Breast epithelium (tissue), 4 donors: ENCODE results near the gene MBD3L3. TPM values are rescaled to one million over a fixed set of nuclear protein-coding genes. Genes with fewer than 3 reads are reported as not detected.
A peak's percentile ranks its signal among the peaks of the same experiment; 100 is the strongest.

Experiments
- DNase-seq, 2 donors: peaks; one replicate each; pipeline ENCODE4 v3.0.0-alpha.2; 2019; ENCODE audit warnings: low spot score in 2 of 2
- H3K27ac ChIP-seq, 2 donors: fragments of 200-600 bp; sonication (generic) in 1 of 2; one replicate each; pipeline ENCODE4 v1.5.1; 2016 to 2019; ENCODE audit warnings: mild to moderate bottlenecking in 1 of 2
- H3K27me3 ChIP-seq, 2 donors: fragments of 200-600 bp; sonication (generic) in 1 of 2; one replicate each; pipeline versions ENCODE4 v1.5.1 to v1.6.0; 2017 to 2019; ENCODE audit warnings: control low read depth in 1 of 2, mild to moderate bottlenecking in 1 of 2
- H3K36me3 ChIP-seq: fragments of 200-600 bp; one replicate; pipeline ENCODE4 v1.5.1; 2019
- H3K4me1 ChIP-seq, 2 donors: fragments of 200-600 bp; sonication (generic); one replicate each; pipeline ENCODE4 v1.5.1; 2016 to 2019; ENCODE audit warnings: control low read depth in 1 of 2
- H3K4me3 ChIP-seq, 3 donors: fragments of 200-600 bp; sonication (generic); 1 replicate in 2 of 3; 2 replicates in 1 of 3; pipeline ENCODE4 v1.5.1; 2016 to 2019; ENCODE audit warnings: mild to moderate bottlenecking in 3 of 3, moderate library complexity in 2 of 3
- H3K9me3 ChIP-seq, 2 donors: fragments of 200-600 bp; sonication (generic) in 1 of 2; one replicate each; pipeline ENCODE4 v1.5.1; 2016 to 2019; ENCODE audit warnings: control low read depth in 1 of 2
- POLR2A ChIP-seq: fragments of 450-650 bp; IDR thresholded peaks from one replicate; pipeline ENCODE4 v1.6.1; 2016; ENCODE audit warnings: antibody characterized with exemption, mild to moderate bottlenecking, moderate library complexity
- POLR2AphosphoS5 ChIP-seq, 3 donors: sonication (generic); formaldehyde crosslinking; IDR thresholded peaks; one replicate each; pipeline ENCODE4 v1.6.1; 2017; ENCODE audit warnings: antibody characterized with exemption in 3 of 3
- intact Hi-C: fragments of 100-400 bp; cut with DNase I; formaldehyde crosslinking; loops from one replicate; pipeline ENCODE4 v1.15.1; 2023; ENCODE audit warnings: low total_unique reads
- total RNA-seq, 3 donors: library from RNA; depleted of rRNA; stranded (reverse); fragments of >200 nt; gene quantifications; one replicate each; pipeline ENCODE4 v1.1.0, GENCODE V29; 2016
- TF ChIP-seq, protein P1 (sequence below), 3 donors: fragments of 450-650 bp; IDR thresholded peaks; one replicate each; pipeline ENCODE4 v1.5.1; 2016 to 2017; ENCODE audit warnings: antibody characterized with exemption in 3 of 3, mild to moderate bottlenecking in 3 of 3, moderate library complexity in 3 of 3

The MBD3L3 gene
- total RNA-seq, 3 donors from 2014 or later = not detected

DNA sequence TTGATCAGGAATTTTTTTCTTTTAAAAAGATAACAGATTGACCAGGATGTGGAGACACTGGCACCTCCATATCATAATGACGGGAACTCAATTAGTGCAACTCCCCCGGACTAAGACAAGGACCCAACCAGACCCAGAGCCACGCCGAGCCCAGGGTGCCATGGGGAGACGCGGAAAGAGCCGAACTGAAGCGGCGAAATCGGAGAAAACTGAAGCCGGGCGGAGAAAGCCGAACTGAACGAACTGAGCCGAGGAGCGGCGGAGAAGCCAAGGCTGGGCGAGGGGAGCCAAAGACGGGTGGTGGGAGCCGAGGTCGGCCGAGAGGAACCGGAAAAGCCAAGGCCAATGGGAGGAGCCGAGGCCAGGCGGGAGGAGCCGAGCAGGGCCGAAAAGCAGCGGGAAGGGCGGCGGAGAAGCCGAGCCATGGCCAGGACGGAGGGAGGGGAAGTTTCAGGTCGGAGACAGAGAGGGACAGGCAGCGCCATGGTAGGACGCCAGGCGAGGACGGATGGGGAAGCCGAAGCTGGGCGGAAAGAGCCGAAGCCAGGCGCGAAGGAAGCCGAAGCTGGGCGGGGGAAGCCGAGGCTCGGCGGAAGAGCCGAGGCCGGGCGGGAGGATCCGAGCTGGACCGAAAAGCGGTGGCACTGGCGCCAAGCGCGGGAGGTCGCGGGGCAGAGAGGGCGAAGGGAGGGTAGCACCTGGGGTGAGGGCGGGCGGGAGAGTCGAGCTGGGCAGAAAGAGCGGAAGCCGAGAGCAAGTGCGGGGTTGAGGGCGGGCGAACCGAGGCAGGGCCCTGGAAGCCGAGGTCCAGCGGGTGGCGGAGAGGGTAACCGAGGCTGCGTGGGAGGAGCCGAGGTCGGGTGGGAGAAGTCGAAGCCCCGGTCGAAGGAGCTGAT lies 40.5 kb upstream of the MBD3L3 start:
- DNase-seq = peak; percentile 86 to 92
- TF ChIP-seq POLR2A (no peak), POLR2AphosphoS5 (IDR thresholded peaks at IDR 0.05) (peak in 2 of 3 donors; percentile 12 to 44)
- Histone ChIP-seq H3K27ac (peak overlapping the region; percentile 92 to 94), H3K36me3 (no peaks in the 10 kb centered on the region), H3K4me3 (peak overlapping the region; percentile 53 to 70 (median 69)), H3K27me3 (no peaks in the 10 kb centered on the region), H3K9me3 (peaks cover 7 to 16% of the 10 kb centered on the region in 2 donors), H3K4me1 (peaks cover 0 to 4% of the 10 kb centered on the region in 2 donors)
- intact Hi-C loops = no loop called here

DNA sequence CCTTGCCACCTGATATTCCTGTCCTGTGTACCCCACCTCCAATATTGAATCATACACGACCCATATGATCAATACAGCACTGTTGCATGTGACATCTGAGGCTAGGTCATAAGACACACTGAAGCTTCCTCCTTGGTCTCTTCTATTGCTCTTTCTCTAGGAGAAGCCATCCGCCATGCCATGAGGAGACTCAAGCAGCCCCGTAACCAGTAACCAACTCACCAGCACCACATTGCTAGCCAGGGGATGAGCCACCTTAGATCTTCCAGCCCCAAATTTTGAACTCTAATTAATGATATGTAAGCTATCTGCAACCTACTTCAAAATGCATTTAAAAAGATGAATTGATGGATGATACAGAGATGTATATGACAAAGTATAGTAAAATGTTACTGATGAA lies 39.6 kb upstream of the MBD3L3 start:
- Histone ChIP-seq H3K4me3 (peak overlapping the region in 2 of 3 donors; percentile 69 to 70), H3K27ac (no peak overlapping the region), H3K4me1 (peaks cover 0 to 4% of the 10 kb centered on the region in 2 donors), H3K9me3 (peaks cover 15 to 23% of the 10 kb centered on the region in 2 donors), H3K36me3 (no peaks in the 10 kb centered on the region), H3K27me3 (no peaks in the 10 kb centered on the region)
- intact Hi-C loops = no loop called here
- no peak for DNase-seq
- TF ChIP-seq POLR2AphosphoS5 (IDR thresholded peaks at IDR 0.05) (no peak), POLR2A (no peak)
- TF ChIP-seq, protein P1, sequence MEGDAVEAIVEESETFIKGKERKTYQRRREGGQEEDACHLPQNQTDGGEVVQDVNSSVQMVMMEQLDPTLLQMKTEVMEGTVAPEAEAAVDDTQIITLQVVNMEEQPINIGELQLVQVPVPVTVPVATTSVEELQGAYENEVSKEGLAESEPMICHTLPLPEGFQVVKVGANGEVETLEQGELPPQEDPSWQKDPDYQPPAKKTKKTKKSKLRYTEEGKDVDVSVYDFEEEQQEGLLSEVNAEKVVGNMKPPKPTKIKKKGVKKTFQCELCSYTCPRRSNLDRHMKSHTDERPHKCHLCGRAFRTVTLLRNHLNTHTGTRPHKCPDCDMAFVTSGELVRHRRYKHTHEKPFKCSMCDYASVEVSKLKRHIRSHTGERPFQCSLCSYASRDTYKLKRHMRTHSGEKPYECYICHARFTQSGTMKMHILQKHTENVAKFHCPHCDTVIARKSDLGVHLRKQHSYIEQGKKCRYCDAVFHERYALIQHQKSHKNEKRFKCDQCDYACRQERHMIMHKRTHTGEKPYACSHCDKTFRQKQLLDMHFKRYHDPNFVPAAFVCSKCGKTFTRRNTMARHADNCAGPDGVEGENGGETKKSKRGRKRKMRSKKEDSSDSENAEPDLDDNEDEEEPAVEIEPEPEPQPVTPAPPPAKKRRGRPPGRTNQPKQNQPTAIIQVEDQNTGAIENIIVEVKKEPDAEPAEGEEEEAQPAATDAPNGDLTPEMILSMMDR (IDR thresholded peaks at IDR 0.05) = no peak

DNA sequence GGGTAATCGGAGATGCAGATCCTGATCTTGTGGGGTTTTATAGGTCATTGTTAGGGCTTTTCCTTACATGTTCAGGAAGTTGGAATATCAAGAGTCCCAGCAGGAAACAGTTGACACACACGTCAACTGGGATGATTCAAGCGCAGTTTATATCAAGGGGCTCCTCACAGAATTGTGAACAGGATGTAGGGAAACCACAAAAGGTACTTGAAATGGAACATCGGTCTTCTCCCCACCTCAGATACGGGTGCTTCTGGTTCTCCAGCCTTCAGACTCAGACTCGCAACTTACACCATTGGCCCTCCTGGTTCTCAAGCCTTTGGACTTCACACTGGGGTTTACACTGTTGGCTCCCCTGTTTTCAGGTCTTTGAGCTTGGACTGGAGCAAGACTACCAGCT lies 30.5 kb upstream of the MBD3L3 start:
- H3K9me3 ChIP-seq = peaks cover 83 to 87% of the 10 kb centered on the region in 2 donors
- intact Hi-C loops = loop anchor here (5.0 kb wide), 1 partner anchor 703 kb away; no protein-coding TSS in a partner anchor
- H3K4me3 ChIP-seq = no peak overlapping the region
- no peaks in the 10 kb centered on the region for H3K36me3 ChIP-seq
- H3K27ac ChIP-seq = no peak overlapping the region
- TF ChIP-seq POLR2AphosphoS5 (IDR thresholded peaks at IDR 0.05) = no peak
- TF ChIP-seq POLR2A = no peak
- TF ChIP-seq, protein P1 (IDR thresholded peaks at IDR 0.05) = no peak
- no peaks in the 10 kb centered on the region for H3K4me1 ChIP-seq
- DNase-seq = no peak
- no peaks in the 10 kb centered on the region for H3K27me3 ChIP-seq

DNA sequence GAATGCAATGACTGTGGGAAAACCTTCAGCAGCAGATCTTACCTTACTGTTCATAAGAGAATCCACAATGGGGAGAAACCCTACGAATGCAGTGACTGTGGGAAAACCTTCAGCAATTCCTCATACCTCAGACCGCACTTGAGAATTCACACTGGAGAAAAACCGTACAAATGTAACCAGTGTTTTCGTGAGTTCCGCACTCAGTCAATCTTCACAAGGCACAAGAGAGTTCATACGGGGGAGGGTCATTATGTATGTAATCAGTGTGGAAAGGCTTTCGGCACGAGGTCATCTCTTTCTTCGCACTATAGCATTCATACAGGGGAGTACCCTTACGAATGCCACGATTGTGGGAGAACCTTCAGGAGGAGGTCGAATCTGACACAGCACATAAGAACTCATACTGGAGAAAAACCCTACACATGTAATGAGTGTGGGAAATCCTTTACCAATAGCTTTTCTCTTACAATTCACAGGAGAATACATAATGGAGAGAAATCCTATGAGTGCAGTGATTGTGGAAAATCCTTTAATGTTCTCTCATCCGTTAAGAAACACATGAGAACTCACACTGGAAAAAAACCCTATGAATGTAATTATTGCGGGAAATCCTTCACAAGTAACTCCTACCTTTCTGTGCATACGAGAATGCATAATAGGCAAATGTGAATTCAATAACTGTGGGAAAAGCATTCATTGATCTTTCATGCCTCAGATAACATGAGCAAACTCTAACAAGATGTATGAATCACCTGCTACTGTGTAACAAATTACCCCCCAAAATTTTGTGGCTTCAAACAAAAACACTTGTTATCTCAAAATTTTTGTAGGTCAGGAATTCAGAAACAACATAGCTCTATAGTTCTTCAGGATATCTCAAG lies 24.8 kb upstream of the MBD3L3 start:
- no peaks in the 10 kb centered on the region for H3K4me1 ChIP-seq
- no peaks in the 10 kb centered on the region for H3K27me3 ChIP-seq
- DNase-seq = no peak
- peaks cover 97 to 99% of the 10 kb centered on the region in 2 donors for H3K9me3 ChIP-seq
- no peak overlapping the region for H3K27ac ChIP-seq
- intact Hi-C loops = no loop called here
- H3K4me3 ChIP-seq = peak overlapping the region in 1 of 3 donors; percentile 26
- peaks cover 47% of the 10 kb centered on the region for H3K36me3 ChIP-seq
- TF ChIP-seq POLR2AphosphoS5 (IDR thresholded peaks at IDR 0.05) (no peak), POLR2A (no peak)
- TF ChIP-seq, protein P1 (IDR thresholded peaks at IDR 0.05) = no peak

DNA sequence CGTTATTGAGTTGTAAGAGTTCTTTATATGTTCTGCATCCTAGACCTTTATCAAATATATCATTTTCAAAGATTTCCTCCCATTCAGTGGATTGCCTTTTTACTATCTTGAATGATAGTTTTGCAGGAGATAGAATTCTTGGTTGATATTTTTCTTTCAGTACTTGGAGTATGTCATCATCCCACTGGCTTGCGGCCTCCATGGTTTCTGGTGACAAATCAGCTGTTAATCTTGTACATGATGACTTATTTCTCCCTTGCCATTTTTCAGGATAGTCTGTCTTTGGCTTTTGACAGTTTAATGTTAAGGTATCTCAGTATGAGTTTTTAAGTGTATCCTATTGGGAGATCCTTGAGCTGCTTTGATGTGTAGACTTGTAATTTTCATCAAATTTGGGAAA lies 19.5 kb upstream of the MBD3L3 start:
- Histone ChIP-seq H3K27ac (no peak overlapping the region), H3K27me3 (no peaks in the 10 kb centered on the region), H3K9me3 (peaks cover 81 to 84% of the 10 kb centered on the region in 2 donors), H3K4me1 (no peaks in the 10 kb centered on the region), H3K36me3 (peaks cover 73% of the 10 kb centered on the region), H3K4me3 (no peak overlapping the region)
- intact Hi-C loops = no loop called here
- no peak for DNase-seq
- TF ChIP-seq, protein P1 (IDR thresholded peaks at IDR 0.05) = no peak
- TF ChIP-seq POLR2AphosphoS5 (IDR thresholded peaks at IDR 0.05) (no peak), POLR2A (no peak)
